DMS79 treated with DMSO at 0.1 percent for 48 hours (cell line): ENCODE results near the gene MPL.
A peak's percentile ranks its signal among the peaks of the same experiment; 100 is the strongest.

Experiments used
- DNase-seq: peaks from one replicate; lab custom pipeline; 2025; lab: John Stamatoyannopoulos, UW

MPL gene

GRCh38 chr1:43325381-43325780 lies 12.2 kb upstream of the MPL start:
- DNase-seq: no peak

DNA sequence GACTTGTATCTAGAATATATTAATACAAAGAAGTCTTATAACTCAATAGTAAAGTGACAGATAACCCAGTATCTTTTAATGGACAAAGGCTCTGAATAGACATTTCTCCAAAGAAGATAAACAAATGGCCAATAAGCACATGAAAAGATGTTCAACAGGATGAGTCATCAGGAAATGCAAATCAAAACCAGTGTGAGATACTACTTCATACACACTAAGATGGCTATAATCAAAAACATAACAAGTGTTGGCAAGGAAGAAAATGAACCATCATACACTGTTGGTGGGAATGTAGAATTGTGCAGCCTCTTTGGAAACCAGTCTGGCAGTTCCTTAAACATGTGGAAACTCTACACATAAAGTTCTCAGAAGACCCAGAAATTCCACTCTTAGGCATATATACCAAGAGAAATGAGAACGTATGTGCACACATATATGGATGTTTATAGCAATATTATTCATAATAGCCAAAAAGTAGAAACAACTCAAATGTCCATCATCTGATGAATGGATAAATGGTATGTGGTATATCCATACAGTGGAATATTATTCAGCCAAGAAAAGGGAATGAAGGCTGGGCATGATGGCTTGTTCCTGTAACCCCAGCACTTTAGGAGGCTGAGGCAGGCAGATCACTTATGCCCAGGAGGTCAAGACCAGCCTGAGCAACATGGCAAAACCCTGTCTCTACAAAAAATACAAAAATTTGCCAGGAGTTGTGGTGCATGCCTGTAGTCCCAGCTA lies 9.9 kb upstream of the MPL start:
- DNase-seq: no peak

DNA sequence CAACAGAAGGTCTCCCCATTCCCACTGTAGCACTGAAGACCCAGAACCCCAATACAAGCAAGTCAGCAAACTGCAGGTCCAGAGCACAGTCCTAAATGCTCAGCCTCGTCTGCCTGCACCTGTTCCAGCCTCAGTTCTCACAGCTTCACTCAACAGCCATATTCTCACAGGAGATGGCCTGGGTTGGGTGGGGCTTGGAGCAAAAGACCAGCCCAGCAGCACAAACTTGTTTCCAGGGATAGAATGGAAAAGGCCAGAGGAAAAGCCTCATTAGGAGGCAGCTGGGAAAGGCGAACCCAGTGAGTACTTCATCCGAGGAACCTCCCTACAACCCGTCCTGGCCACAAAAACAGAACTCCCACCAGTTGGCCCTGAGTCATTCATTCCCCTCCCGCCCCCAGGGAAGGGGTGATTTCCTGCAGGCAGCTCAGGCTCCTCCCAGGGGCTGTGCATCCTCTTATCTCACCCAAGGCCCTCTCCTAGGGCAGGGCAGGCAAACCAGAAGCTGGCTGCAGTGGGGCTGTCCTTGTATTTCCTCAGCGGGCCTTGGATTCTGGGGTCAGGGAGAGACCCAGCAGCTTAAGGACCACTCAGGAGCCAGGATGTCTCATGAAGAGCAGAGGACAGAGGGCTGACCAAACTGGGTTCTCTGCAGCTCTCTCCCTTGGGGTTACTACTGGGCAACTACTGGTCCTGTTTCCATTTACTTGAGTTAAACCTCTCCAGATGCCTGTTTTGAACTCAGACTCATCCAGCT lies 7.4 kb upstream of the MPL start:
- DNase-seq: no peak

GRCh38 chr1:43331688-43332087 lies 5.9 kb upstream of the MPL start:
- DNase-seq: no peak

GRCh38 chr1:43334453-43335205 lies 3.0 kb upstream of the MPL start:
- no peak for DNase-seq

- DNase-seq: no peak
Observed at GRCh38 chr1:43338001-43338400, 383 bp downstream of the MPL start.

DNA sequence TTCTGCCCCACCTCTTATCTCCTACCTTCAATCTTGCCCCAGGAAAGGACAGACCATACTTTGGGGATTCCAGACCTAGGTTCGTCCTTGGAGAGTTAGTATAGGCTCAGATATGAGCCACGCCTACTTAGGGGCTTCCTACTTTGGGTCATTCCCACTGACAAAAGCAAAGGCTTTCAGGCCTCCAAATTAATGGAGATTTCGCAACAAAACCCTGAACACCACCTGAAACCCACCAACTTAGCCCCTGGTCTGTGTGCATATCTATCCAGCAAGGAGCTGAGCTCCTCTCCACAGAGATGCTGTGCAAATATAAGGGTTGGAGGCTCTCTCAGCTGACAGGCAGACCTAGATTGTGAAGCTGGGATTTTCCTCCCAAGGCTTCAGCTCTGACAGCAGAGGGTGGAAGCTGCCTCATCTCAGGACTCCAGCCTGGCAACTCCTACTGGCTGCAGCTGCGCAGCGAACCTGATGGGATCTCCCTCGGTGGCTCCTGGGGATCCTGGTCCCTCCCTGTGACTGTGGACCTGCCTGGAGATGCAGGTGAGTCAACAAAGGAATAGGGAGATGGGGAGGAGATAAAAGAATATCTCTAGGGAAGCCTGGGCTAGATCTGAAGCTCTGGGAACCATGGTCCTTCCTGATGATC lies 2.1 kb downstream of the MPL start:
- no peak for DNase-seq

- DNase-seq: no peak
Observed at GRCh38 chr1:43340559-43340958, 2.9 kb downstream of the MPL start.

- DNase-seq: no peak
Observed at GRCh38 chr1:43344267-43344850, 6.7 kb downstream of the MPL start.

GRCh38 chr1:43345120-43345519 lies 7.5 kb downstream of the MPL start:
- DNase-seq: no peak

DNA sequence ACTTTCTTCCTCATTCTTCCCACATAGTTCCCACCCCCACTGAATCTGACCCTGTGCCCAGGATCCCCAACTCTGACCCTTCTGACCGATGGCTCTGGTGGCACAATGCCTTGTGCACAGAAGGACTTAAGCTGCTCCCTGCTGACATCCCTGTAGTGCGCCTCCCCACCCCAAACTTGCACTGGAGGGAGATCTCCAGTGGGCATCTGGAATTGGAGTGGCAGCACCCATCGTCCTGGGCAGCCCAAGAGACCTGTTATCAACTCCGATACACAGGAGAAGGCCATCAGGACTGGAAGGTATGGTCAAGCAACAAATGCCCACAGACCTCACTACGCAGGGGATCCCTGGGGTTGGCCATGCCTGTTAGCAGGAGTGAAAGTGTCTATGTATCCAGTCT lies 9.0 kb downstream of the MPL start:
- DNase-seq: no peak

DNA sequence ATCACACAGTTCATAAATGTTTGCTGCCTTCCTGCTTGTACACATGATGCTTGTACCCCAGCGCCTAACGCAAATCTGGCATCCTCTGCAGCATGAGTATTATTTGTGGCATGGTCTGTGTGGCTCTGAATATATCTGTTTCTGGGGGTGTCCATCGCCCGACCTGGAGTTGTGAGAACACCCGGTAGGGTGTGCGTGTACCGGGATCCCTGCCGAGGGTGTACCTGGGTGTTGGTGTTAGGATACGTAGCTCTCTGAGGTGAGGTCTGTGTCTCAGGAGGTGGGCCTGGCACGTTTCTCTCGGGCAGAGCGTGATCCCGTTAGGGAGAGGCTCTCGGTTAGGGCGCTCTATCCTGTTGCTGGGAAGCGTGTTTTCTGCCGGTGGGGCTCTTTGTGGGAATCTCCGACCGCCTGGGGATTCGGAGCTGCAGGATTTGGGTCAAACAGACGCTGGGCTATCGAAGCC lies 10.8 kb downstream of the MPL start:
- peak; percentile 76 for DNase-seq

- peak; percentile 94 for DNase-seq
Observed at GRCh38 chr1:43348809-43349593, 11.4 kb downstream of the MPL start.

DNA sequence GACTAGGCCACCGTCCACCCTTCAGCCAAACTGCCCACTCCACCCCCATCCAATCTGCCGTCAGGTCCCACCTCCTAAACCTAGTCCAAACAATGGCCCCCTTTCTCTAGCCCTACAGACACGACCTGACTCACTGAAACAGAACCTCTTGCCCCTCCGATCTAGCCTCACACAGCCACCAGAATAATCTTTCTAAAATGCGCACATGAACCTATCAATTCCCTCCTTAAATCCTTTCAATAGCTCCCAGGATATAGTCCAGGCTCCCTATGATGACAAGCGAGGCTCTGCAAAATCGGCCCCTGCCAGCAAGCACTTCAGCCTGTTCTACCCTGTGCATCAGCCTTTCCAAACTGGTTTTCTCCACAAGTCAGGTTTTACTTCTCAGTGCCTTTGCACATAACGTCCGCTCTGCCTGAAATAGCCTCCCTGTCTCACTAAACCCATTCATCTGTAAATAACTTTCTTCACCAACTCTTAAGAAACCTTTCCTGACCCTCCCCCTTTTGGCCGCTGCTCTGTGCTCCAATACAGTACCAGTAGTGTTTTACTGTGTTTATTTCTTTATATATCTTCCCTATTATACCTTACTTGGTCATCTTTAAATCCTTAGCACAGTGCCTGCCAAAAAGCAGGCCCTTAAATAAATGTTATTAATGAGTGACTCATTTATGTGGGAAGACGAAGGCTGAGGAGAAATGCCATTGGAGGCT lies 12.1 kb downstream of the MPL start:
- no peak for DNase-seq

GRCh38 chr1:43350976-43351375 lies 13.4 kb downstream of the MPL start:
- DNase-seq: no peak

DNA sequence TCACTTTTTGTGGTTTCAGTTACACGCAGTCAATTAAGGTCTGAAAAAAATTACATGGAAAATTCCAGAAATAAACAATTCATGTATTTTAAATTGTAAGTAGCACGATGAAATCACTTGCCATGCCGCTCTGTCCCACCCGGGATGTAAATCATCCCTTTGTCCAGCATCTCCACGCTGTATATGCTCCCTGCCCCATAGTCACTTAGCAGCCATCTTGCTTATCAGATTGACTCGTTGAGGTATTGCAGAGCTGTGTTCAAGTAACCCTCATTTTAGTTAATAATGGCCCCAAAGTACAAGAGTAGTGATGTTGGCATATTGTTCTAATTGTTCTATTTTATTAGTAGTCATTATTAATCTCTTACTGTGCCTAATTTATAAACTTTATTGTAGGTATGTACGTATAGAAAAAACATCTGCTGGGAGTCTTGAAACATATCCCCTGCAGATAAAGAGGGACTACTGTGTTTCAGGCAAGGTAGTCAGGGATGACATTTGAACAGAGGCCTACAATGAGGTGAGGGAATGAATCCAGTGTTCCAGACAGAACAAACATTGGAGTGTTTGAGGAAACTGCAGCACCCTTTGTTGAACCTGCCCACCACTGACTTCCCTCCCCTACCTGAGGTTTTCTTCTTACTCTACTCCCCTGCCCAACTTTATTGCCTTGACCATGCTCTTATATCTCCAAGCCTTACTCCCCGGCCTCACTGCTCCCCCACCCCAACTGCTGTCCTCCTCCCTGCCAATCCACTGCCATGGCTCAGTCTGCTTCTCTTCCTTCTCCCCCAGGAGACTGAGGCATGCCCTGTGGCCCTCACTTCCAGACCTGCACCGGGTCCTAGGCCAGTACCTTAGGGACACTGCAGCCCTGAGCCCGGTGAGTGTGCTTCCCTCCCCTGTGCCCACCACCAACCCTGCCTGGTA lies 14.1 kb downstream of the MPL start:
- DNase-seq: no peak

- DNase-seq: no peak
Observed at GRCh38 chr1:43352351-43352705, 14.7 kb downstream of the MPL start.

DNA sequence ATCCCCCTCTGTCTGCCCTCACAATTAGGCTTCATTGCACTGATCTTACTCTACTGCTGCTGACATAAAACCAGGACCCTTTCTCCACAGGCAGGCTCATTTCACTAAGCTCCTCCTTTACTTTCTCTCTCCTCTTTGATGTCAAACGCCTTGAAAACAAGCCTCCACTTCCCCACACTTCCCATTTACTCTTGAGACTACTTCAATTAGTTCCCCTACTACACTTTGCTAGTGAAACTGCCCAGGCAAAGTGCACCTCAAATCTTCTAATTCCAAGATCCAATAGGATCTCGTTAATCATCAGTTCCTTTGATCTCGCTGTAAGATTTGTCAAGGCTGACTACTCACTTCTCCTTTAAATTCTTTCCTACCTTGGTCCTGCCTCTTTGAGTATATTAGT lies 15.3 kb downstream of the MPL start:
- DNase-seq: no peak

- no peak for DNase-seq
Observed at GRCh38 chr1:43354471-43354870, 16.9 kb downstream of the MPL start.
